Measurements from ENCODE around the gene CHRNA5.

DNA sequence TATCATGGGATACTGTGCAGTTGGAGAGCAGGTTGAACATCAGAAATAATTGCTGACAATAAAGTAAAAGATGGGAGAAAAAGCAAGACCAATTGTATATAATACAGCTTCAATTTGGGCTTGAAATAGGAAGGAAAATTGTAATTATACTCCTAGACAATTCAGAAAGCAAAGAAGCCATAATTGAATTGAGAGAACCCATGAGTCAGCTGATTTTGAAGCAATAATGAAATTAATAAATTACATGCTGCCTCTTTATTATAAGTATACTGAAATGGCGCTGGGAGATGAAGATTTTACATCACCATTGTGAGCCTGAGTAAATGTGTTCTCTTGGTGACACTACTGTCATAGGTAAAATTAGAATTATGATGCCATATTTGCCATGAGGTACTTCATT, 32.3 kb downstream of the CHRNA5 start:
- TF ChIP-seq, protein P1, sequence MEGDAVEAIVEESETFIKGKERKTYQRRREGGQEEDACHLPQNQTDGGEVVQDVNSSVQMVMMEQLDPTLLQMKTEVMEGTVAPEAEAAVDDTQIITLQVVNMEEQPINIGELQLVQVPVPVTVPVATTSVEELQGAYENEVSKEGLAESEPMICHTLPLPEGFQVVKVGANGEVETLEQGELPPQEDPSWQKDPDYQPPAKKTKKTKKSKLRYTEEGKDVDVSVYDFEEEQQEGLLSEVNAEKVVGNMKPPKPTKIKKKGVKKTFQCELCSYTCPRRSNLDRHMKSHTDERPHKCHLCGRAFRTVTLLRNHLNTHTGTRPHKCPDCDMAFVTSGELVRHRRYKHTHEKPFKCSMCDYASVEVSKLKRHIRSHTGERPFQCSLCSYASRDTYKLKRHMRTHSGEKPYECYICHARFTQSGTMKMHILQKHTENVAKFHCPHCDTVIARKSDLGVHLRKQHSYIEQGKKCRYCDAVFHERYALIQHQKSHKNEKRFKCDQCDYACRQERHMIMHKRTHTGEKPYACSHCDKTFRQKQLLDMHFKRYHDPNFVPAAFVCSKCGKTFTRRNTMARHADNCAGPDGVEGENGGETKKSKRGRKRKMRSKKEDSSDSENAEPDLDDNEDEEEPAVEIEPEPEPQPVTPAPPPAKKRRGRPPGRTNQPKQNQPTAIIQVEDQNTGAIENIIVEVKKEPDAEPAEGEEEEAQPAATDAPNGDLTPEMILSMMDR (conservative IDR thresholded peaks at IDR 0.05 in 1 of 2, IDR thresholded peaks at IDR 0.05 in 1 of 2; ENCODE audit: extremely low read depth in 1 of 2, insufficient read depth in 1 of 2, low read depth in 1 of 2, low read length in 2 of 2), result no peak
- no peak for TF ChIP-seq EZH2 (IDR thresholded peaks at IDR 0.05; ENCODE audit: borderline replicate concordance, low read length)
